K562 (cell line): ENCODE measurements around the gene IZUMO4. TPM values are rescaled to one million over a fixed set of nuclear protein-coding genes. Genes with fewer than 3 reads are reported as not detected.

ENCODE experiments used
- ARID3B ChIP-seq: fragments of 250-450 bp; sonication (Bioruptor Pico); IDR thresholded peaks from 2 replicates; pipeline ENCODE4 v1.4.0; 2020; ENCODE audit warnings: borderline replicate concordance
- BRD9 ChIP-seq: fragments of 450-650 bp; IDR thresholded peaks from 2 replicates; pipeline ENCODE4 v1.6.1; 2018; ENCODE audit warnings: low read depth; ENCODE audit not compliant: partially characterized antibody
- CEBPB ChIP-seq: fragments of 450-650 bp; IDR thresholded peaks from 2 replicates; pipeline ENCODE4 v1.6.1; 2016; ENCODE audit warnings: missing genetic modification characterization, missing compliant biosample characterization
- CSDE1 ChIP-seq, 2 experiments: fragments of 450-650 bp; IDR thresholded peaks; 2 replicates each; pipeline ENCODE4 v1.6.1; 2016; ENCODE audit warnings: mild to moderate bottlenecking in 1 of 2
- CTCFL ChIP-seq: IDR thresholded peaks from 2 replicates; pipeline ENCODE4 v1.6.1; 2011; ENCODE audit warnings: borderline replicate concordance, low read depth, mild to moderate bottlenecking, moderate library complexity, low read length; ENCODE audit not compliant: insufficient read depth, poor library complexity, severe bottlenecking
- GTF2B ChIP-seq: IDR thresholded peaks from 2 replicates; pipeline ENCODE4 v1.6.1; 2011; ENCODE audit not compliant: insufficient read length; ENCODE audit errors: extremely low read depth
- JUND ChIP-seq, 2 experiments: IDR thresholded peaks; 2 replicates in 1 of 2; 3 replicates in 1 of 2; pipeline ENCODE4 v1.6.1; 2011; ENCODE audit warnings: borderline replicate concordance in 2 of 2, low read depth in 2 of 2, low read length in 2 of 2, improper control_type of control experiment in 1 of 2, missing biosample characterization in 1 of 2, missing genetic modification characterization in 1 of 2, missing genetic modification reagents in 1 of 2
- KDM5B ChIP-seq: fragments of 200-600 bp; sonication (generic); IDR thresholded peaks from 2 replicates; pipeline ENCODE4 v1.6.1; 2012; ENCODE audit warnings: low read depth, mild to moderate bottlenecking, moderate library complexity, low read length, control low read depth, inconsistent platforms; ENCODE audit not compliant: insufficient replicate concordance
- MAX ChIP-seq: sonication (generic); formaldehyde crosslinking; IDR thresholded peaks from 2 replicates; pipeline ENCODE4 v1.9.0; 2022; ENCODE audit warnings: mild to moderate bottlenecking, missing genetic modification reagents
- MBD2 ChIP-seq: sonication (generic); IDR thresholded peaks from 2 replicates; pipeline ENCODE4 v1.6.1; 2016; ENCODE audit warnings: low read depth, borderline replicate concordance
- MEIS2 ChIP-seq: fragments of 450-650 bp; IDR thresholded peaks from 2 replicates; pipeline ENCODE4 v1.6.1; 2014; ENCODE audit warnings: mild to moderate bottlenecking; ENCODE audit not compliant: partially characterized antibody
- PCBP1 ChIP-seq: fragments of 200-400 bp; formaldehyde crosslinking; IDR thresholded peaks from 2 replicates; pipeline ENCODE4 v1.6.1; 2018; ENCODE audit warnings: mild to moderate bottlenecking, low read depth, low read length; ENCODE audit not compliant: poor library complexity, severe bottlenecking
- SETDB1 ChIP-seq: IDR thresholded peaks from one replicate; pipeline ENCODE4 v1.6.1; 2012; ENCODE audit warnings: low read length, control low read depth, inconsistent platforms
- TRIM28 ChIP-seq: fragments of 450-650 bp; IDR thresholded peaks from 2 replicates; pipeline ENCODE4 v1.6.1; 2017
- ZBTB7A ChIP-seq: IDR thresholded peaks from 2 replicates; pipeline ENCODE4 v1.6.1; 2011; ENCODE audit warnings: low read depth, mild to moderate bottlenecking, low read length, moderate library complexity, borderline replicate concordance; ENCODE audit not compliant: control insufficient read depth
- ZFX ChIP-seq: sonication (generic); formaldehyde crosslinking; IDR thresholded peaks from 2 replicates; pipeline ENCODE4 v1.8.0; 2022; ENCODE audit warnings: mild to moderate bottlenecking, missing genetic modification reagents, moderate library complexity
- ZNF444 ChIP-seq: fragments of 250-450 bp; sonication (Bioruptor Pico); IDR thresholded peaks from 2 replicates; pipeline ENCODE4 v1.4.0; 2020; ENCODE audit warnings: mild to moderate bottlenecking, moderate library complexity
- ZNF740 ChIP-seq, 3 experiments: fragments of 200-800 bp in 1 of 3; sonication (Bioruptor generic) in 1 of 3; sonication (generic) in 1 of 3; formaldehyde crosslinking in 1 of 3; IDR thresholded peaks; 2 replicates each; pipeline versions ENCODE4 v1.6.1 to v1.8.0; 2016 to 2022; ENCODE audit warnings: mild to moderate bottlenecking in 2 of 3, missing compliant biosample characterization in 2 of 3, missing genetic modification characterization in 2 of 3, missing genetic modification reagents in 1 of 3
- ZNF778 ChIP-seq: fragments of 450-650 bp; formaldehyde crosslinking; IDR thresholded peaks from 2 replicates; pipeline ENCODE4 v1.4.0; 2020; ENCODE audit warnings: mild to moderate bottlenecking, moderate library complexity
- polyA plus RNA-seq, 8 experiments: library from polyadenylated mRNA; depleted of rRNA in 4 of 8; stranded (reverse) in 5 of 8; unstranded in 3 of 8; fragments of >200 nt; fragmentation: Nextera tagmentation in 2 of 8; fragmentation: Illumina TruSeq in 1 of 8; extraction: Ambion mirVana in 2 of 8; extraction: Trizol in 1 of 8; gene quantifications; 2 replicates each; pipeline versions ENCODE4 v1.2.1 to v1.2.3, GENCODE V29; 2011 to 2014; ENCODE audit warnings: inconsistent platforms in 1 of 8, missing spikeins in 1 of 8
- total RNA-seq, 7 experiments: library from RNA; depleted of rRNA in 6 of 7; stranded (reverse); fragments of >200 nt in 6 of 7; fragmentation: Illumina TruSeq in 2 of 7; extraction: Trizol in 2 of 7; gene quantifications; 2 replicates each; pipeline versions ENCODE4 v1.2.1 to v1.2.3, GENCODE V29; 2011 to 2021; ENCODE audit warnings: low replicate concordance in 1 of 7

IZUMO4 gene
- total and polyA plus RNA-seq, 9 of the 15 experiments (the other 6 are each of a cell fraction or from before 2014, with no cell fraction given): 0.07 to 3.9 (median 1.2) TPM

- TF ChIP-seq CSDE1 (IDR thresholded peaks at IDR 0.05) (peak in 1 of 2 experiments; percentile 74; a peak in 2 of 4 replicates), TRIM28 (no peak), GTF2B (peak; percentile 31), CEBPB (tag) (peak; percentile 77), PCBP1 (peak; percentile 41), JUND (IDR thresholded peaks at IDR 0.05; ENCODE audit: borderline replicate concordance, low read depth, low read length) (peak; percentile 43; the same call in 1 of the 2 replicates), JUND (tag; IDR thresholded peaks at IDR 0.05; ENCODE audit: borderline replicate concordance, low read depth, low read length) (peak; percentile 15; the same call in 1 of the 3 replicates), ZNF778 (no peak), ARID3B (CRISPR knock-in tag) (no peak), MBD2 (peak; percentile 71), MAX (CRISPR knock-in tag) (peak; percentile 71), BRD9 (peak; percentile 70), ZNF740 (CRISPR knock-in tag; IDR thresholded peaks at IDR 0.05) (peak; percentile 85), ZNF740 (tag; IDR thresholded peaks at IDR 0.05) (no peak), KDM5B (peak; percentile 76), SETDB1 (no peak), MEIS2 (no peak), ZNF444 (CRISPR knock-in tag) (no peak), ZFX (CRISPR knock-in tag) (peak; percentile 90), CTCFL (no peak), ZBTB7A (peak; percentile 57; the same call in 1 of the 2 replicates)
These were observed 35.0 kb upstream of the IZUMO4 start (continued) for GRCh38 chr19:2061495-2062388.
